ENCODE measurements around the gene AFTPH. TPM values are rescaled to one million over a fixed set of nuclear protein-coding genes. Genes with fewer than 3 reads are reported as not detected.

AFTPH gene
- total RNA-seq, 1 experiment from 2014 or later = 17.9 TPM

DNA sequence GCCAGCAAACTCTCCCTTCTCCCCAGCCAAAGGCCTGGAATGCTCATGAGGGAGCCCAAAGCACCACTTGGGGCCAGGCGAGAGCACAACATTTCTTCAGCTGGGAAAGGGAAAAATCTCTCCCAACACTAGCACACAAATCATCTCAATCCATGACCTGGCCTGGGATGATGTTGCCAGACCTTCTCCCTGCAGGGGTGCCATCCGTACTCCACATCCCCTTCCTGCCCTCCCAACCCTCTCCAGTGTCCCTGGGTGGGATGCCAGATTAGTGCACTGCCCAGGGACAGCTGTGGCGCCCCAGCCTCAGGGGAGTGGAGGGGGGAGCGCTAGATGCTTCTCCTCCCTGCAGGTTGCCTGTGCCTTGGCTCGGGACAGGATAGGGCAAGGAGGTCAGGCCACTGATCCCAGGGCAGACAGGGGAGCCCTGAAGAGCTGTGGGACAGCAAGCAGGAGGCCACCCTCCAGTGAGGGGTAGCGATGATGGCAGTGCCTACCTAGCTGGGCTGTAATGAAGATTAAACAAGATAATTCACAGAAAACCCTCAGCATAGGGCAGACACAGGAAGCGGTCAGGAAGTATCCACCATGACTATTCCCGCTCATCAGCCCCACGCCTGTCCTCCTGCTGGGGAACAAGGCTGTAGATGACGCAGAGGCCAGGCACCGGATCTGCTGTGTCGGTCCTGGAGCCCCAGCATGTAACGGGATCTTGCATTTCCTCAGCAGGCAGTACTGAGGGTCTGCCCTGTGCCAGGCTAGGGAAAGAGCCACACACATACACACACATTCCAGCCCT is 98.5 kb downstream of the AFTPH start:
- H3K27me3 ChIP-seq (ENCODE audit: control insufficient read depth, insufficient read depth, low read length) = no peaks in the 10 kb centered on the region
- no peaks in the 10 kb centered on the region for H3K4me1 ChIP-seq (ENCODE audit: control insufficient read depth, insufficient read depth, low read length)
- in situ Hi-C loops (cut with HindIII; ENCODE audit: low pct_unique_long_range_greater_than_20kb, low sequenced_read_pairs) (no loop called here), intact Hi-C loops (cut with micrococcal nuclease; ENCODE audit: unreplicated experiment) (no loop called here)
- TF ChIP-seq, protein P1, sequence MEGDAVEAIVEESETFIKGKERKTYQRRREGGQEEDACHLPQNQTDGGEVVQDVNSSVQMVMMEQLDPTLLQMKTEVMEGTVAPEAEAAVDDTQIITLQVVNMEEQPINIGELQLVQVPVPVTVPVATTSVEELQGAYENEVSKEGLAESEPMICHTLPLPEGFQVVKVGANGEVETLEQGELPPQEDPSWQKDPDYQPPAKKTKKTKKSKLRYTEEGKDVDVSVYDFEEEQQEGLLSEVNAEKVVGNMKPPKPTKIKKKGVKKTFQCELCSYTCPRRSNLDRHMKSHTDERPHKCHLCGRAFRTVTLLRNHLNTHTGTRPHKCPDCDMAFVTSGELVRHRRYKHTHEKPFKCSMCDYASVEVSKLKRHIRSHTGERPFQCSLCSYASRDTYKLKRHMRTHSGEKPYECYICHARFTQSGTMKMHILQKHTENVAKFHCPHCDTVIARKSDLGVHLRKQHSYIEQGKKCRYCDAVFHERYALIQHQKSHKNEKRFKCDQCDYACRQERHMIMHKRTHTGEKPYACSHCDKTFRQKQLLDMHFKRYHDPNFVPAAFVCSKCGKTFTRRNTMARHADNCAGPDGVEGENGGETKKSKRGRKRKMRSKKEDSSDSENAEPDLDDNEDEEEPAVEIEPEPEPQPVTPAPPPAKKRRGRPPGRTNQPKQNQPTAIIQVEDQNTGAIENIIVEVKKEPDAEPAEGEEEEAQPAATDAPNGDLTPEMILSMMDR (IDR thresholded peaks at IDR 0.05) = no peak
- no peak for TF ChIP-seq POLR2AphosphoS5 (IDR thresholded peaks at IDR 0.05; ENCODE audit: low read depth, low read length)
- TF ChIP-seq, protein P2, sequence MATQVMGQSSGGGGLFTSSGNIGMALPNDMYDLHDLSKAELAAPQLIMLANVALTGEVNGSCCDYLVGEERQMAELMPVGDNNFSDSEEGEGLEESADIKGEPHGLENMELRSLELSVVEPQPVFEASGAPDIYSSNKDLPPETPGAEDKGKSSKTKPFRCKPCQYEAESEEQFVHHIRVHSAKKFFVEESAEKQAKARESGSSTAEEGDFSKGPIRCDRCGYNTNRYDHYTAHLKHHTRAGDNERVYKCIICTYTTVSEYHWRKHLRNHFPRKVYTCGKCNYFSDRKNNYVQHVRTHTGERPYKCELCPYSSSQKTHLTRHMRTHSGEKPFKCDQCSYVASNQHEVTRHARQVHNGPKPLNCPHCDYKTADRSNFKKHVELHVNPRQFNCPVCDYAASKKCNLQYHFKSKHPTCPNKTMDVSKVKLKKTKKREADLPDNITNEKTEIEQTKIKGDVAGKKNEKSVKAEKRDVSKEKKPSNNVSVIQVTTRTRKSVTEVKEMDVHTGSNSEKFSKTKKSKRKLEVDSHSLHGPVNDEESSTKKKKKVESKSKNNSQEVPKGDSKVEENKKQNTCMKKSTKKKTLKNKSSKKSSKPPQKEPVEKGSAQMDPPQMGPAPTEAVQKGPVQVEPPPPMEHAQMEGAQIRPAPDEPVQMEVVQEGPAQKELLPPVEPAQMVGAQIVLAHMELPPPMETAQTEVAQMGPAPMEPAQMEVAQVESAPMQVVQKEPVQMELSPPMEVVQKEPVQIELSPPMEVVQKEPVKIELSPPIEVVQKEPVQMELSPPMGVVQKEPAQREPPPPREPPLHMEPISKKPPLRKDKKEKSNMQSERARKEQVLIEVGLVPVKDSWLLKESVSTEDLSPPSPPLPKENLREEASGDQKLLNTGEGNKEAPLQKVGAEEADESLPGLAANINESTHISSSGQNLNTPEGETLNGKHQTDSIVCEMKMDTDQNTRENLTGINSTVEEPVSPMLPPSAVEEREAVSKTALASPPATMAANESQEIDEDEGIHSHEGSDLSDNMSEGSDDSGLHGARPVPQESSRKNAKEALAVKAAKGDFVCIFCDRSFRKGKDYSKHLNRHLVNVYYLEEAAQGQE (IDR thresholded peaks at IDR 0.05; ENCODE audit: insufficient read depth in 1 of 2, low read depth in 2 of 2, low read length in 1 of 2) = no peak
- no peak for TF ChIP-seq TCF7L2 (IDR thresholded peaks at IDR 0.05; ENCODE audit: low read depth, low read length)
- TF ChIP-seq SIN3A (IDR thresholded peaks at IDR 0.05; ENCODE audit: borderline replicate concordance, insufficient read depth, low read depth, low read length) = no peak
- no peaks in the 10 kb centered on the region for H3K36me3 ChIP-seq (ENCODE audit: control insufficient read depth, insufficient read depth, low read length)
- DNase-seq (ENCODE audit: low read depth, low spot score) (no peak), ATAC-seq (no peak)
- H3K4me3 ChIP-seq (ENCODE audit: low read depth in 2 of 2, low read length in 2 of 2) = no peak overlapping the region
- no peaks in the 10 kb centered on the region for H3K9me3 ChIP-seq (ENCODE audit: control insufficient read depth, insufficient read depth, low read depth, low read length)
- ChIA-PET CTCF (no interaction called here), POLR2A (no interaction called here)
- no TSS peak for BruUV-seq (replicated peaks)
- no peak overlapping the region for H3K27ac ChIP-seq (ENCODE audit: low read length)

DNA sequence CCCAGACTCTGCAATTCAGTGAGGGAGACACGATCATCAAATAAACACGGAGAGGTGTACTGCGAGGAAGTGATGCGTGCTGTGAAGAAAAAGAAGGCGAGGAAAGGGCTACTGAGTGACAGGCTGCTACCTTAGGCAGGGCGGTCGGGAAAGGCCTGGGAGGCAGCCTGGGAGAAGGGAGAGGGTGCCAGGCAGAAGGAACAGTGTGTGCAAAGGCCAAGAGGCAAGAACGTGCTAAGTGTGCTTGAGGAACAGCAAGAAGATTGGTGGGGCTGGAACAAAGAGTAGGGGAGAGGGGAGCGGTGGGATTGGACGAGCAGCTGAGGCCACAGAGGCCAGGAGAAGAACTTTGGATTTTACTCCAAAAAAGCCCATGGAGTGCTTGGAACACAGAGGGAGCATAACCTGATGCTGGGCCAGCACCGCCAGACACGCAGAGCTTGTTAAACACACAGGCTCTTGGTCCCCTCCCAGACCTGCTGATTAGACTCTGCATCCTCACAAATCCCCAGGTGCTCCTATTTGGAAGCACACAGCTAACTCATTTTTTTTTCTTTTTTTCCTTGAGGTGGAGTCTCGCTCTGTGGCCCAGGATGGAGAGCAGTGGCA is 99.2 kb downstream of the AFTPH start:
- H3K27ac ChIP-seq (ENCODE audit: low read length) = no peak overlapping the region
- H3K4me3 ChIP-seq (ENCODE audit: low read depth in 2 of 2, low read length in 2 of 2) = no peak overlapping the region
- H3K9me3 ChIP-seq (ENCODE audit: control insufficient read depth, insufficient read depth, low read depth, low read length) = no peaks in the 10 kb centered on the region
- in situ Hi-C loops (cut with HindIII; ENCODE audit: low pct_unique_long_range_greater_than_20kb, low sequenced_read_pairs) (no loop called here), intact Hi-C loops (cut with micrococcal nuclease; ENCODE audit: unreplicated experiment) (no loop called here)
- H3K27me3 ChIP-seq (ENCODE audit: control insufficient read depth, insufficient read depth, low read length) = no peaks in the 10 kb centered on the region
- TF ChIP-seq TCF7L2 (IDR thresholded peaks at IDR 0.05; ENCODE audit: low read depth, low read length) = no peak
- TF ChIP-seq, protein P1 (IDR thresholded peaks at IDR 0.05) = no peak
- no peak for TF ChIP-seq SIN3A (IDR thresholded peaks at IDR 0.05; ENCODE audit: borderline replicate concordance, insufficient read depth, low read depth, low read length)
- TF ChIP-seq POLR2AphosphoS5 (IDR thresholded peaks at IDR 0.05; ENCODE audit: low read depth, low read length) = no peak
- TF ChIP-seq, protein P2 (IDR thresholded peaks at IDR 0.05; ENCODE audit: insufficient read depth in 1 of 2, low read depth in 2 of 2, low read length in 1 of 2) = no peak
- no peak for ATAC-seq
- H3K4me1 ChIP-seq (ENCODE audit: control insufficient read depth, insufficient read depth, low read length) = no peaks in the 10 kb centered on the region
- no TSS peak for BruUV-seq (replicated peaks)
- no peak for DNase-seq (ENCODE audit: low read depth, low spot score)
- POLR2A ChIA-PET = no interaction called here
- H3K36me3 ChIP-seq (ENCODE audit: control insufficient read depth, insufficient read depth, low read length) = no peaks in the 10 kb centered on the region
- CTCF ChIA-PET = no interaction called here
